Fibroblast of pulmonary artery (primary cell): ENCODE measurements around the gene TMPRSS9.

ENCODE experiments used
- DNase-seq: peaks from one replicate; pipeline ENCODE4 v3.0.0-alpha.2; 2010; ENCODE audit warnings: low read depth
- H3K4me3 ChIP-seq: replicated peaks from 2 replicates; pipeline ENCODE4 v1.5.1; 2011; ENCODE audit warnings: low read depth, mild to moderate bottlenecking, control low read depth, low read length, moderate library complexity
- TF ChIP-seq, protein P1 (sequence below): IDR thresholded peaks from 2 replicates; pipeline ENCODE4 v1.5.1; 2011; ENCODE audit warnings: mild to moderate bottlenecking, control low read depth, low read length, inconsistent platforms; ENCODE audit errors: missing control alignments

Gene TMPRSS9

DNA sequence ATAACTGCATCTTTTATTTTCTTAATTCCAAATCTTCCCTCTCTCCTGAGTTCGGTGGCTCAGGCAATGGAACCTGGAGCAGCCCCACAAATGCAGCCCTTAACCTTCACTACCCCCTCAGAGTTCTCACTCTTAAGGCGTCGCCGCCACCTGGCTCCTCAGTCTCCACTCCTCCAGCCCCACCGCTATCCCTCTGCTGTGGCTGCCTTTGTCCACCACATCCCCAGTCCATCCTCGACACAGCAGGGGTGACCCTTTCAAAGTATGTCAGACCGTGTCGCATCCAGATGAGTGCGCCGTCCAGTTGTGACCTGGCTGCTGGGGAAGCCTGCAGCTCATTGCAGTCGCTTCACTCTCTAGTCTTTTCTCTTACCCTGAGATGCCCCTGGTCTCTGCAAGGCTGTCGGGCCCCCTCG, 30.6 kb upstream of the TMPRSS9 start:
- TF ChIP-seq, protein P1, sequence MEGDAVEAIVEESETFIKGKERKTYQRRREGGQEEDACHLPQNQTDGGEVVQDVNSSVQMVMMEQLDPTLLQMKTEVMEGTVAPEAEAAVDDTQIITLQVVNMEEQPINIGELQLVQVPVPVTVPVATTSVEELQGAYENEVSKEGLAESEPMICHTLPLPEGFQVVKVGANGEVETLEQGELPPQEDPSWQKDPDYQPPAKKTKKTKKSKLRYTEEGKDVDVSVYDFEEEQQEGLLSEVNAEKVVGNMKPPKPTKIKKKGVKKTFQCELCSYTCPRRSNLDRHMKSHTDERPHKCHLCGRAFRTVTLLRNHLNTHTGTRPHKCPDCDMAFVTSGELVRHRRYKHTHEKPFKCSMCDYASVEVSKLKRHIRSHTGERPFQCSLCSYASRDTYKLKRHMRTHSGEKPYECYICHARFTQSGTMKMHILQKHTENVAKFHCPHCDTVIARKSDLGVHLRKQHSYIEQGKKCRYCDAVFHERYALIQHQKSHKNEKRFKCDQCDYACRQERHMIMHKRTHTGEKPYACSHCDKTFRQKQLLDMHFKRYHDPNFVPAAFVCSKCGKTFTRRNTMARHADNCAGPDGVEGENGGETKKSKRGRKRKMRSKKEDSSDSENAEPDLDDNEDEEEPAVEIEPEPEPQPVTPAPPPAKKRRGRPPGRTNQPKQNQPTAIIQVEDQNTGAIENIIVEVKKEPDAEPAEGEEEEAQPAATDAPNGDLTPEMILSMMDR = no peak
- peak overlapping the region; percentile 95 for H3K4me3 ChIP-seq
- no peak for DNase-seq

- no peak overlapping the region for H3K4me3 ChIP-seq
- TF ChIP-seq, protein P1 = no peak
- DNase-seq = no peak
Observed at GRCh38 chr19:2330255-2330631, 29.8 kb upstream of the TMPRSS9 start.

GRCh38 chr19:2330632-2331284, 29.3 kb upstream of the TMPRSS9 start:
- TF ChIP-seq, protein P1 = no peak
- H3K4me3 ChIP-seq = no peak overlapping the region
- no peak for DNase-seq

DNA sequence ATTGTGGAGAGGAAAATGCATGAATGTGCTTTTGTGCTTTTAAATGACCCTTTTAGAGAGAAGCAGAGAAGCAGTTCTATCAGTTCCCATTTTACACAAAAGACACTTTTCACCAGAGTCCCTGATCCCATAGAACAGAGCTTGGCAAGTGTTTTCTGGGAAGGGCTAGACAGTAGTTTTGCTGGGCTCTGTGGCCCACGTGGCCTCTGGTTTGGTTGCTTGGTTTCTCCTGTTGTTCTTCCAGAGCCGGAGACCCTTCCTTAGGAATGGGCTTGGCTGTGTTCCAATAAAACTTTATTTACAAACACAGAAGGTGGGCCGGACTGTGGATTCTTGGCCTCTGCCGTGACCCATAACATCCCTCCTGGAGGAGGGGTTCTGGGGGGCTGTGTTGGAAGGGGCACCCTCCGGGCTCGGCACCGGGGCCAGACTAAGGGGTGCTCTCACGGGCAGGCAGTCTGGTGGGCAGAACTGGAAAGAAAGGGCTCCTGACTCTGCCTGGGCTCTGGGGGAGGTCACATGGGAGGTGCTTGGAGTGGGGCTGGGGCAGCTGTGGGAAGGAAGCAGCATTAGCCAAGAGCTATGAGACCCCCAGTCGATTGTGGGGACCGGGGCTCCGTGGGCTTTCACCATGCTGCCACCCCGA, 28.3 kb upstream of the TMPRSS9 start:
- DNase-seq = no peak
- H3K4me3 ChIP-seq = no peak overlapping the region
- TF ChIP-seq, protein P1 = no peak

DNA sequence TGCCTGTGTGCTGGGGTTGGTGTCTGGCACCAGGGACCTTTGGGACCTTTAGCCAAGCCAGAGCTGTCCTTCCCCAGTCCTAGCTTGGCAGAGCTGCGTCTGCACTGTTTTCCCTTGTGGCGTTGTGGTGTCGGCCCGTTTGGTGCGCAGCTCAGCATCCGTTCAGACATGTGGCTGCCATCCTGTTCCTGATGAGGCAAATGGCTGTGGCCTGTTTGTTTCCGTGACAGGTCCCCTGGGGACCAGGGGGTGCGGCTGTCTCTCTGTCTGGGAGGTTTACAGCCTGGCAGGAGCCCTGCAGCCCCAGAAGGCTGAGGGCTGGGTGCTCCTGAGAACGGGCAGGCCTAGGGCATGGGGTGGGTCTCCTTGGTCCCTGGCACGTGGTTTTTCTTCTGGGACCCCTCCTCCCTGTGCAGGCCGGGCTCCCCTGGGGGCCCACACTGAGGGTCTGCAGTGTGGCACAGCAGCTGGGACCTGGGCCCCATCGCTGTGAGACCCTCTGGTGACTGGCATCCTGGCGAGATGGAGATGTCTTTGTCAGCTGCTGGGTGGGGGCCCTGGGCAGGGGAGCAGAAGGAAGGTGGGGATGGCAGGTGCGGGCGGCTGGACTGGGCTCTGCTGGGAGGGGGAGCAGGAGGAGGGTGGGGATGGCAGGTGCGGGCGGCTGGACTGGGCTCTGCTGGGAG, 27.6 kb upstream of the TMPRSS9 start:
- no peak for DNase-seq
- H3K4me3 ChIP-seq = no peak overlapping the region
- TF ChIP-seq, protein P1 = no peak

DNA sequence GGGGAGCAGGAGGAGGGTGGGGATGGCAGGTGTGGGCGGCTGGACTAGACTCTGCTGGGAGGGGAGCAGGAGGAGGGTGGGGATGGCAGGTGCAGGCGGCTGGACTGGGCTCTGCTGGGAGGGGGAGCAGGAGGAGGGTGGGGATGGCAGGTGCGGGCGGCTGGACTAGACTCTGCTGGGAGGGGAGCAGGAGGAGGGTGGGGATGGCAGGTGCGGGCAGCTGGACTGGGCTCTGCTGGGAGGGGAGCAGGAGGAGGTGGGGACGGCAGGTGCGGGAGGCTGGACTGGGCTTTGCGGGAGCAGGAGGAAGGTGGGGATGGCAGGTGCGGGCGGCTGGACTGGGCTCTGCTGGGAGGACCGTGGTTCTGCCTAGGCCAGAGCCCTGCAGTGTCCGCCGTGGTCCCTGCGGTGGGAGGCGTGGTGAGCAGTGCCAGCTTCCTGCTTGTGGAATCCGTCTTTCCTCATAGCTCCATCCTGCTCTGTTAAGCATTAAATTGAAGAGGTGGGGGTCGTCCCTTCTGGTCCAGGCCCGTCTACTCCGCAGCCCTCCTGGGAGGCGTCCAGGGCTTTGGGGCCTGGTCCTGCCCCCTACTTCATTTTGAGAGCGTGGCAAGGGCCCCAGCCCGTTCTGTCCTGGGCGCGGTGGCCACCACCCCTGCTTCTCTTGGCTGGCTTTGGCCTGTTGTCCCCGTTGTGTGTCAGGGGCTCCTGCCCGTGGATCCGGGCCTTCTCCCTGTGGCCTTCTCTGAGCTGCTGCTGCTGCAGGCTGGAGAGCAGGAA, 26.8 kb upstream of the TMPRSS9 start:
- no peak for DNase-seq
- TF ChIP-seq, protein P1 = no peak
- no peak overlapping the region for H3K4me3 ChIP-seq
